ENCODE results near the gene ST13.
"Not testable (repeated sequence)": the region's sequence is repeated elsewhere in the genome, so short reads cannot be mapped to it uniquely, and the experiment has no call there.

The ST13 gene

DNA sequence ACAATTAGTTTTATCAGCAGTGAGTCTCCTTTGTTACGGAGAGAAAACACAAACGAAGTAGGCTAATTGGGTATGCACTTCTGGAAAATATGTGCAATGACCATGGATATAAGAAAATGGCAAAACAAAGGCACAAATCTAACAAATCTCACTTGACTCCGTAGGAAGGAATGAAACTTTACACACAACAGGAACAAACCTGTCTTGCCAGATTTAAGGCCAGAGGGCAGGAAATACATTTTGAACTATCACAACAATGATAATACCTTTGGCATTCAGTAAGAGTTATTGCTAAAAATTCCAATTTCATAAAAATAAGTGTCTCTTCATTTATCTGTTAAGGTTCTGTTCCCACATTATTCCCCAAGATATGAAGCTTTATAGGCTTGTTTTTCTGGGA, 73.9 kb downstream of the ST13 start:
- no peak for DNase-seq (ENCODE audit: low spot score)

DNA sequence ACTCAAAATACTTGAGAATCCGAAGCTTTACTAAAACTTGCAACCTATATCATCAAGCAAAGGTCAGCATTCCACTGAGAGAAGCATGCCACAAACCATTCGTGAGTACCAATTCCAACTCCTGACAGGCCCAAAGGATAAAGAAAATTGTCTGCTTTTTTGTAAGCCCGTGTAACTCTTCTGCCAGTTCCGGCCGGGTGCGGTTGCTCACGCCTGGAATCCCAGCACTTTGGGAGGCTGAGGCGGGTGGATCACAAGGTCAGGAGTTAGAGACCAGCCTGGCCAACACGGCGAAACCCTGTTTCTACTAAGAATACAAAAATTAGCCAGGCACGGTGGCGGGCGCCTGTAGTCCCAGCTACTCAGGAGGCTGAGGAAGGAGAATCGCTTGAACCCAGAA, 74.7 kb downstream of the ST13 start:
- DNase-seq (ENCODE audit: low spot score): not testable (repeated sequence)
